Stimulated activated CD4-positive, alpha-beta T cell treated with anti-CD3 and anti-CD28 coated beads, Interleukin-15, amount 100 ng/mL, for 24 hours (primary cell): ENCODE data around the gene UBE2K.
"Not testable (repeated sequence)": the region's sequence is repeated elsewhere in the genome, so short reads cannot be mapped to it uniquely, and the experiment has no call there.

Experiments used
- DNase-seq: peaks from one replicate; pipeline ENCODE4 v3.0.0-alpha.2; 2020

The UBE2K gene

GRCh38 chr4:39698424-39699009 is 581 bp downstream of the UBE2K start:
- peak; percentile 61 for DNase-seq

- DNase-seq: no peak
Measured at GRCh38 chr4:39699687-39700409, 1.9 kb downstream of the UBE2K start.

GRCh38 chr4:39700554-39700953 is 2.6 kb downstream of the UBE2K start:
- DNase-seq: no peak

- no peak for DNase-seq
Measured at GRCh38 chr4:39702716-39703115, 4.8 kb downstream of the UBE2K start.

- not testable (repeated sequence) for DNase-seq
Measured at GRCh38 chr4:39704789-39705188, 6.9 kb downstream of the UBE2K start.

- no peak for DNase-seq
Measured at GRCh38 chr4:39706334-39706733, 8.4 kb downstream of the UBE2K start.

- peak; percentile 21 for DNase-seq
Measured at GRCh38 chr4:39706741-39707511, 9.0 kb downstream of the UBE2K start.

- DNase-seq: no peak
Measured at GRCh38 chr4:39710098-39710896, 12.4 kb downstream of the UBE2K start.

GRCh38 chr4:39712819-39713607 is 15.1 kb downstream of the UBE2K start:
- DNase-seq: no peak

- DNase-seq: no peak
Measured at GRCh38 chr4:39713691-39714090, 15.8 kb downstream of the UBE2K start.

GRCh38 chr4:39714166-39714565 is 16.2 kb downstream of the UBE2K start:
- no peak for DNase-seq

GRCh38 chr4:39715788-39716187 is 17.9 kb downstream of the UBE2K start:
- no peak for DNase-seq

GRCh38 chr4:39716356-39716755 is 18.4 kb downstream of the UBE2K start:
- no peak for DNase-seq

GRCh38 chr4:39717743-39718142 is 19.8 kb downstream of the UBE2K start:
- peak; percentile 17 for DNase-seq

- peak; percentile 20 for DNase-seq
Measured at GRCh38 chr4:39718366-39719323, 20.7 kb downstream of the UBE2K start.

GRCh38 chr4:39719804-39720580 is 22.1 kb downstream of the UBE2K start:
- no peak for DNase-seq

GRCh38 chr4:39721273-39721672 is 23.3 kb downstream of the UBE2K start:
- DNase-seq: not testable (repeated sequence)

GRCh38 chr4:39721788-39722187 is 23.9 kb downstream of the UBE2K start:
- DNase-seq: no peak

GRCh38 chr4:39729557-39729956 is 31.6 kb downstream of the UBE2K start:
- DNase-seq: no peak

GRCh38 chr4:39730072-39730471 is 32.1 kb downstream of the UBE2K start:
- no peak for DNase-seq
